Prostate gland (tissue), 2 donors: ENCODE results near the gene TMEM123. TPM values are rescaled to one million over a fixed set of nuclear protein-coding genes. Genes with fewer than 3 reads are reported as not detected.

ENCODE experiments used
- DNase-seq: peaks from one replicate; pipeline ENCODE4 v3.0.0-alpha.2; 2019; ENCODE audit warnings: low spot score
- H3K27ac ChIP-seq, 2 donors: fragments of 200-600 bp; sonication (generic); 2 replicates each; pipeline ENCODE4 v1.5.1; 2017 to 2019
- H3K27me3 ChIP-seq: fragments of 200-600 bp; sonication (generic); replicated peaks from 2 replicates; pipeline ENCODE4 v1.5.1; 2019; ENCODE audit not compliant: insufficient read depth
- H3K36me3 ChIP-seq, 2 donors: fragments of 200-600 bp; sonication (generic); 1 replicate in 1 of 2; 2 replicates in 1 of 2; pipeline versions ENCODE4 v1.5.1 to v1.8.1; 2017 to 2019
- H3K4me1 ChIP-seq: fragments of 200-600 bp; sonication (generic); replicated peaks from 2 replicates; pipeline ENCODE4 v1.5.1; 2019
- H3K4me3 ChIP-seq, 2 donors: fragments of 200-600 bp; sonication (generic); 2 replicates each; pipeline ENCODE4 v1.5.1; 2017 to 2019
- H3K9me3 ChIP-seq: fragments of 200-600 bp; sonication (generic); 2 replicates; pipeline ENCODE4 v1.5.1; 2017
- CTCF ChIP-seq, 4 experiments: fragments of 200-600 bp in 2 of 4; fragments of 450-650 bp in 2 of 4; sonication (generic) in 2 of 4; IDR thresholded peaks; 1 replicate in 3 of 4; 2 replicates in 1 of 4; pipeline ENCODE4 v1.5.1; 2016 to 2019; ENCODE audit warnings: antibody characterized with exemption in 4 of 4, mild to moderate bottlenecking in 2 of 4, moderate library complexity in 2 of 4
- POLR2A ChIP-seq: fragments of 450-650 bp; IDR thresholded peaks from one replicate; pipeline ENCODE4 v1.6.1; 2016; ENCODE audit warnings: antibody characterized with exemption, mild to moderate bottlenecking
- POLR2AphosphoS5 ChIP-seq: sonication (generic); formaldehyde crosslinking; IDR thresholded peaks from one replicate; pipeline ENCODE4 v1.6.1; 2017; ENCODE audit warnings: antibody characterized with exemption
- WGBS: methylation state at CpG from one replicate; pipeline ENCODE4 v1.1.5; 2018; 5-methylcytosine and 5-hydroxymethylcytosine counted together
- intact Hi-C: fragments of 100-400 bp; cut with DNase I; formaldehyde crosslinking; loops from one replicate; pipeline ENCODE4 v1.14.2; 2022
- total RNA-seq, 2 donors: library from RNA; depleted of rRNA; stranded (reverse); fragments of >200 nt; gene quantifications; one replicate each; pipeline ENCODE4 v1.1.0, GENCODE V29; 2016

Gene TMEM123
- total RNA-seq, 2 donors from 2014 or later = 205 to 227 TPM

DNA sequence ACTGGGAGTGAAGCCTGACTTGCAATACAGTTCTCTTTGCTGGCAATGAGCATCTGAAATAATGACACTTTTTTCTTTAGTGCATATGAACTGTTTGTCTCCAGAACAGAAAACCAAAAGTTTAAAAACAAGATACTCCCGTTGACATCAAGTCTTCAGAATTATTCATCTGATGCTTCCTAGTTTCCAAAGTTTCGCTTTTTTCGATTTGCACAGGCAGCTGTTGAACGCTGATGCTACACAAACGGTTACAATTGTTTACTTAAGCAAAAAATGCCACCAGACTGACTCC lies 106.2 kb downstream of the TMEM123 start:
- intact Hi-C loops = loop anchor here (2.0 to 10.0 kb wide), 3 partner anchors 30 to 232 kb away; partner anchors contain the start of genes BIRC3 and YAP1
- WGBS = 0% methylated on average over 5 of the region's 5 CpGs
- TF ChIP-seq CTCF (IDR thresholded peaks at IDR 0.05) = no peak
- no peak for TF ChIP-seq POLR2AphosphoS5
- TF ChIP-seq POLR2A = no peak

More for the DNA sequence above, 106.2 kb downstream of the TMEM123 start:
- Histone ChIP-seq H3K9me3 (no peaks in the 10 kb centered on the region), H3K27ac (peak overlapping the region; percentile 98 to 100), H3K4me1 (no peaks in the 10 kb centered on the region), H3K27me3 (no peaks in the 10 kb centered on the region), H3K4me3 (peak overlapping the region; percentile 89), H3K36me3 (no peaks in the 10 kb centered on the region)
- DNase-seq = no peak

Other genes starting within 250 kb of the TMEM123 start
- 1 to 10 TPM; 5.2 to 9.2 TPM for gene BIRC3, start 135.3 kb downstream of the TMEM123 start, total RNA-seq
- gene BIRC2, start 105.6 kb downstream of the TMEM123 start, total RNA-seq = 10 to 100 TPM; 48.7 to 54.5 TPM
- 100 to 1,000 TPM; 115 to 171 TPM for gene MMP7, start 78.0 kb upstream of the TMEM123 start, total RNA-seq
- not detected for gene MMP20, start 172.6 kb upstream of the TMEM123 start, total RNA-seq